Measurements from ENCODE around the gene FAM171A1.
A peak's percentile ranks its signal among the peaks of the same experiment; 100 is the strongest.
"Not testable (repeated sequence)": the region's sequence is repeated elsewhere in the genome, so short reads cannot be mapped to it uniquely, and the experiment has no call there.

FAM171A1 gene

DNA sequence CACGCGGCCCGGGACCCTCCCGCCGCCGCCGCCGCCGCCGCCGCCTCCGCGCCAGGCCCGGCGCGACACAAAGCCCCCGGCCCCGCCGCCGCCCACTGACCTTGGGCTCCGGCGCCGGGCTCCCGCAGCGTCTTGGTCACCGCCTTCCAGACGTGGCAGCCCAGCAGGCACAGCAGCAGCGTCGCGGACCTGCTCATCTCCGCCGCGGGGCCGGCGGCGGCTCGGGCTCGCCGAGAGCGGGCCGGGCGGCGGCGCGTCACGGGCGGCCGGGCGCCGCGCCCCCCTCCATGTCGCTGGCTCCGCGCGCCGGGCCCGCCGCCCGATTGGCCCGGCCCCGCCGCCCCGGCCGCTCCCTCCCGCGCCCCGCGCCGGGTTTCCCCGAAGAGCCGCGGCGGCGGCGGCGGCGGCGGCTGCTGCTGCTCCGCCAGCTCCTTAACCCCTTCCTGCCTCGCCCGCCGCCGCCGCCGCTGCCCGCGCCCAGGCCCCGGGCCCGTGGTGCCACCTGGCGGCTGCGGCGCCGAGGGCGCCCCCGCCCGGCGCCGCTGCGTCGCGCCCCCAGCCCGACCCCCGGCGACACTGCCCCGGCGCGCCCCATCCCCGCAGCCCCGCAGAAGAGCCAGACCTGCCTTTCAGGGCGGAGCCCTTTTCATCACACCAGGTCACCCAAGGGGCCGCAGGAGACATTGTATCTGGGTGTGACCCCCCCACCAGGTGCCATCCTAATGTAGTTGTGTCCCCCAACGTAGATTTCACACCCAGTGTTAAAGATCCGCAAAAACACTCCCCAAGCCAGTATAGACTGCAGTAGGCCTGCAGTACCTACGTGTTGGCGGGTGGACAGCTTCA, at the start of gene FAM171A1:
Gene FAM171A1, minus strand, starts transcription at position 434 of the 846 bp plus-strand sequence. Its CDS starts 237 bp downstream, at position 197.
- DNase-seq (ENCODE audit: low read depth), result no peak
- TF ChIP-seq, protein P1, sequence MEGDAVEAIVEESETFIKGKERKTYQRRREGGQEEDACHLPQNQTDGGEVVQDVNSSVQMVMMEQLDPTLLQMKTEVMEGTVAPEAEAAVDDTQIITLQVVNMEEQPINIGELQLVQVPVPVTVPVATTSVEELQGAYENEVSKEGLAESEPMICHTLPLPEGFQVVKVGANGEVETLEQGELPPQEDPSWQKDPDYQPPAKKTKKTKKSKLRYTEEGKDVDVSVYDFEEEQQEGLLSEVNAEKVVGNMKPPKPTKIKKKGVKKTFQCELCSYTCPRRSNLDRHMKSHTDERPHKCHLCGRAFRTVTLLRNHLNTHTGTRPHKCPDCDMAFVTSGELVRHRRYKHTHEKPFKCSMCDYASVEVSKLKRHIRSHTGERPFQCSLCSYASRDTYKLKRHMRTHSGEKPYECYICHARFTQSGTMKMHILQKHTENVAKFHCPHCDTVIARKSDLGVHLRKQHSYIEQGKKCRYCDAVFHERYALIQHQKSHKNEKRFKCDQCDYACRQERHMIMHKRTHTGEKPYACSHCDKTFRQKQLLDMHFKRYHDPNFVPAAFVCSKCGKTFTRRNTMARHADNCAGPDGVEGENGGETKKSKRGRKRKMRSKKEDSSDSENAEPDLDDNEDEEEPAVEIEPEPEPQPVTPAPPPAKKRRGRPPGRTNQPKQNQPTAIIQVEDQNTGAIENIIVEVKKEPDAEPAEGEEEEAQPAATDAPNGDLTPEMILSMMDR (IDR thresholded peaks at IDR 0.05; ENCODE audit: control insufficient read depth, insufficient read depth, low read depth, low read length, missing control alignments), result no peak
- peak within 1 kb of the TSS; percentile 75 for H3K4me3 ChIP-seq (ENCODE audit: control insufficient read depth, low read depth, low read length)

DNA sequence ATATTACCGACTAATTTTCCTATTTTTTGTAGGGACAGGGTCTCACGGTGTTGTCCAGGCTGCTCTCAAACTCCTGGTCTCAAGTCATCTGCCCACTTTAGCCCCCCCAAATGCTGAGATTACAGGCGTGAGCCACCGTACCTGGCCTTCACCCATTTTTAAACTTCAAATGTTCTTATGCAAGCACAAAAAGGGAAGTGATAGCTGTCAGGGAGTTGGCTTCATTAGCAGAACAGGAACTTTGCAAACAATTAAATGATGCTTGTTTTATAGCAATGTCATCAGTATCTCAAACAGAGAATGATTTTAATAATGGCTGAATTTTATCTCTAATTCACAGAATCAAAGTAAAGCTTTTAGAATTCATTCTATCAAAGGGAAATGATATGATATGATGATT, 49.8 kb upstream of the FAM171A1 start:
- TF ChIP-seq, protein P1 (IDR thresholded peaks at IDR 0.05; ENCODE audit: control insufficient read depth, insufficient read depth, low read depth, low read length, missing control alignments), result no peak
- DNase-seq (ENCODE audit: low read depth), result no peak
- H3K4me3 ChIP-seq (ENCODE audit: control insufficient read depth, low read depth, low read length), result no peak overlapping the region

DNA sequence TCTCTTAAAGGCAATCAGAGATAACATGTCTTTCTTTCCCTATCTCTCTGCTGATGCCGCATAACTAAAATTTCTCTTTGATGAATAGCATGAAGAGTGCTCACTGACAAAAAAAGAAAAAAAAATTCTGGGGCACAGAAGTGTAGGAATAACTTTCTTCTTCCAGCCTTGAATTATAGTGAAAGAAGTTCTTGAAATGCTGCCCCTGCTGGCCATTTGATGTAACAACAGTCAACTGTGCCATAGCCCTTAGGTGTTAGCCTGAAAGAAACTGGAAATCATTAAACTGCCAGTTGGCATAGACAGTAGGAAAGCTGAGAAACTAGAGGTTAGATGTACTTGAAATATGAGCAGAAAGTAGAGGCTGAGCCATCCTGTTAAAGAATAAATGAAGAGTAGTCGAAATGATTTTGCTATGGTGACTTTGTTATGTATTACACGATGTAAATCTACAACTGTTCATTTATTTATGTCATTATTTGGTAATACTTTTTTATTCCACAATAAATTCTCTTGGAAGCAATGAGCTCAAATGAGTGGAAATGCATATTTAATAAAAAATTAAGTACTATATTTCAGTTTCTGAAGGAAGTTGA, 48.3 kb upstream of the FAM171A1 start:
- DNase-seq (ENCODE audit: low read depth), result no peak
- no peak overlapping the region for H3K4me3 ChIP-seq (ENCODE audit: control insufficient read depth, low read depth, low read length)
- TF ChIP-seq, protein P1 (IDR thresholded peaks at IDR 0.05; ENCODE audit: control insufficient read depth, insufficient read depth, low read depth, low read length, missing control alignments), result peak; percentile 69

DNA sequence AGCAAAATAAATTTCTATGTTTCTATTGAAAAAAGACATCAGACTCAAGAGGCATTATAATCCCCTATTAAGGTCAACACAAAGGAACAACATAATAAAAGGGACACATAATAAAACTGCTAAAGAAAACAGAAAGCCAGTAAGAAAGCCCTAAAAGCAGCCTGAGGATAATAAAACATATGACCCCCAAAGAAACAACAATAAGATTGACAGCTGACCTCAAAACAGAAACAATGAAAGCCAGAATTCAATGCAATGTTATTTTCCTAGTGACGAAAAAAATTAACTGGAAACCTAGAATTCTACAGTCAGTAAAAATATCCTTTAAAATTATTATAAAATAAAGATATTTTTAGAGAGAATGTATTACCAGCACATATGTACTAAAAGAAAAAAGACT, 44.9 kb upstream of the FAM171A1 start:
- TF ChIP-seq, protein P1 (IDR thresholded peaks at IDR 0.05; ENCODE audit: control insufficient read depth, insufficient read depth, low read depth, low read length, missing control alignments), result no peak

DNA sequence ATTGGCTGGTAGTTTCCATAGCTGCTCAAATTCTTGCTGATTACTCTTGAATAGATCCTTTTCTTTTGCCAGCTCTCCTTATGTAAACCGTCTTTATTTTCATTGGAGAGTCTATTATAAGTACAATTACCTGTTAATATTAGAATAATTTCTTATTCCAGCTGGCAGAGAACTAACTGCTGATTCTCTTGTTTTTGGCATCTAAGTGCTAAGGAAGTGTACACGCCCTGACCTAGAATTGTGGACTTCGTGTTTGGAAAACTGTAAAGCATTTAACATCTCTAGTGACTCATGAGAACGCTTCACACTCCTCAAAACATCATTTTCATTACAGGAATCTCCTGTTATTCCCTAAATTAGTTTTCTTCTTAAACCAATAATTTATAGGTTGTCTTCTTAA, 39.9 kb upstream of the FAM171A1 start:
- TF ChIP-seq, protein P1 (IDR thresholded peaks at IDR 0.05; ENCODE audit: control insufficient read depth, insufficient read depth, low read depth, low read length, missing control alignments), result no peak
- no peak overlapping the region for H3K4me3 ChIP-seq (ENCODE audit: control insufficient read depth, low read depth, low read length)
- DNase-seq (ENCODE audit: low read depth), result no peak

More for the DNA sequence above, 44.9 kb upstream of the FAM171A1 start:
- no peak overlapping the region for H3K4me3 ChIP-seq (ENCODE audit: control insufficient read depth, low read depth, low read length)
- no peak for DNase-seq (ENCODE audit: low read depth)

DNA sequence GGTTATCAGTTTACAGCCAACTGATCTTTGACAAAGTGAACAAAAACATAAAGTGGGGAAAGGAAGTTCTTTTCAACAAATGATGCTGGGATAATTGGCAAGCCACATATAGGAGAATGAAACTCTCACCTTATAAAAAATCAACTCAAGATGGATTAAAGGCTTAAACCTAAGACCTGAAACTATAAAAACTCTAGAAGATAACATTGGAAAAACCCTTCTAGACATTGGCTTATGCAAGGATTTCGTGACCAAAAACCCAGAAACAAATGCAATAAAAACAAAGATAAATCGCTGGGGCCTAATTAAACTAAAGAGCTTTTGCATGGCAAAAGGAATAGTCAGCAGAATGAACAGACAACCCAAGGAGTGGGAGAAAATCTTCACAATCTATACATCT, 38.3 kb upstream of the FAM171A1 start:
- H3K4me3 ChIP-seq (ENCODE audit: control insufficient read depth, low read depth, low read length); DNase-seq (ENCODE audit: low read depth): not testable (repeated sequence)

DNA sequence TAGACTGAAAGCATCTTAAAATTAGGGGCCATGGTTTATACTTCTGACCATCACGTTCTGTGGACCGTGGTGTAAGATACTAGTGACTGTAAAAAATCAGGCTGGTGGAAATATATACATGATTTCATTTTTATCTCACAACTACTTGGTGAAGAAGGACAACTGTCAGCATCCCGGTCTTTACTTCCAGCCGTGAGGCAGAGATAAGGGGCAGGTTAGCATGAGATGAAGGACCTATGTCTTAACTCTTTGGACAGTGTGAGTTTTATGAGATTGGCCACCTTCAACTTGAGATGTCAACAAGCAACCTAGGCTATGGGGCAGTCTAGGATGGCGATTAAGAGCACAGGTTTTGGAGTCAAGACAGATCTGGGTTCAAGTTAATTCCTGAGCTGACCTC, 37.5 kb upstream of the FAM171A1 start:
- H3K4me3 ChIP-seq (ENCODE audit: control insufficient read depth, low read depth, low read length), result no peak overlapping the region
- TF ChIP-seq, protein P1 (IDR thresholded peaks at IDR 0.05; ENCODE audit: control insufficient read depth, insufficient read depth, low read depth, low read length, missing control alignments), result no peak
- no peak for DNase-seq (ENCODE audit: low read depth)
